PC-9 (cell line): ENCODE data around the gene SYDE1.

ENCODE experiments used
- EZH2 ChIP-seq: fragments of 200-600 bp; sonication (generic); IDR thresholded peaks from 2 replicates; pipeline ENCODE4 v1.8.0; 2017; ENCODE audit warnings: antibody characterized with exemption, low read depth
- TF ChIP-seq, protein P1 (sequence below): fragments of 200-600 bp; sonication (generic); conservative IDR thresholded peaks from 2 replicates; pipeline ENCODE4 v1.6.1; 2017; ENCODE audit warnings: mixed run types, antibody characterized with exemption, mild to moderate bottlenecking, moderate library complexity

GRCh38 chr19:15091918-15092753, 15.1 kb upstream of the SYDE1 start:
- TF ChIP-seq, protein P1, sequence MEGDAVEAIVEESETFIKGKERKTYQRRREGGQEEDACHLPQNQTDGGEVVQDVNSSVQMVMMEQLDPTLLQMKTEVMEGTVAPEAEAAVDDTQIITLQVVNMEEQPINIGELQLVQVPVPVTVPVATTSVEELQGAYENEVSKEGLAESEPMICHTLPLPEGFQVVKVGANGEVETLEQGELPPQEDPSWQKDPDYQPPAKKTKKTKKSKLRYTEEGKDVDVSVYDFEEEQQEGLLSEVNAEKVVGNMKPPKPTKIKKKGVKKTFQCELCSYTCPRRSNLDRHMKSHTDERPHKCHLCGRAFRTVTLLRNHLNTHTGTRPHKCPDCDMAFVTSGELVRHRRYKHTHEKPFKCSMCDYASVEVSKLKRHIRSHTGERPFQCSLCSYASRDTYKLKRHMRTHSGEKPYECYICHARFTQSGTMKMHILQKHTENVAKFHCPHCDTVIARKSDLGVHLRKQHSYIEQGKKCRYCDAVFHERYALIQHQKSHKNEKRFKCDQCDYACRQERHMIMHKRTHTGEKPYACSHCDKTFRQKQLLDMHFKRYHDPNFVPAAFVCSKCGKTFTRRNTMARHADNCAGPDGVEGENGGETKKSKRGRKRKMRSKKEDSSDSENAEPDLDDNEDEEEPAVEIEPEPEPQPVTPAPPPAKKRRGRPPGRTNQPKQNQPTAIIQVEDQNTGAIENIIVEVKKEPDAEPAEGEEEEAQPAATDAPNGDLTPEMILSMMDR: peak; percentile 88
- TF ChIP-seq EZH2: no peak
